ENCODE results near the gene SNX12. TPM values are rescaled to one million over a fixed set of nuclear protein-coding genes. Genes with fewer than 3 reads are reported as not detected.

SNX12 gene
- total and polyA plus RNA-seq, 4 experiments from 2014 or later = 3.0 to 36.9 (median 20.4) TPM

DNA sequence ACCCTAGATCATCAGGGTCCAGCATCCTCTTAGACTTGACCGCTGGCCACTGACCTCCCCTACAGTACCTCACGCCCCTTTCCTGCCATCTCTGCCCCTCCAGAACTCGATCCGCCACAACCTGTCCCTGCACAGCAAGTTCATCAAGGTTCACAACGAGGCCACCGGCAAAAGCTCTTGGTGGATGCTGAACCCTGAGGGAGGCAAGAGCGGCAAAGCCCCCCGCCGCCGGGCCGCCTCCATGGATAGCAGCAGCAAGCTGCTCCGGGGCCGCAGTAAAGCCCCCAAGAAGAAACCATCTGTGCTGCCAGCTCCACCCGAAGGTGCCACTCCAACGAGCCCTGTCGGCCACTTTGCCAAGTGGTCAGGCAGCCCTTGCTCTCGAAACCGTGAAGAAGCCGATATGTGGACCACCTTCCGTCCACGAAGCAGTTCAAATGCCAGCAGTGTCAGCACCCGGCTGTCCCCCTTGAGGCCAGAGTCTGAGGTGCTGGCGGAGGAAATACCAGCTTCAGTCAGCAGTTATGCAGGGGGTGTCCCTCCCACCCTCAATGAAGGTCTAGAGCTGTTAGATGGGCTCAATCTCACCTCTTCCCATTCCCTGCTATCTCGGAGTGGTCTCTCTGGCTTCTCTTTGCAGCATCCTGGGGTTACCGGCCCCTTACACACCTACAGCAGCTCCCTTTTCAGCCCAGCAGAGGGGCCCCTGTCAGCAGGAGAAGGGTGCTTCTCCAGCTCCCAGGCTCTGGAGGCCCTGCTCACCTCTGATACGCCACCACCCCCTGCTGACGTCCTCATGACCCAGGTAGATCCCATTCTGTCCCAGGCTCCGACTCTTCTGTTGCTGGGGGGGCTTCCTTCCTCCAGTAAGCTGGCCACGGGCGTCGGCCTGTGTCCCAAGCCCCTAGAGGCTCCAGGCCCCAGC lies 32.7 kb upstream of the SNX12 start:
- no peaks in the 10 kb centered on the region for H3K9me3 Mint-ChIP-seq
- no peaks in the 10 kb centered on the region for H3K27me3 ChIP-seq (ENCODE audit: insufficient read depth, low read length)
- POLR2A ChIA-PET (ENCODE audit: partially characterized antibody) = interaction anchor here (0.5 to 5.3 kb wide), 14 partner anchors 12 to 265 kb away, joined by 3 to 141 read pairs (median 4); partner anchors contain the start of genes IL2RG, MED12, SNX12 and TAF1
- no peaks in the 10 kb centered on the region for H3K36me3 ChIP-seq (ENCODE audit: insufficient read depth, low read length)
- CTCF ChIA-PET (ENCODE audit: partially characterized antibody) = interaction anchor here (2.4 to 4.7 kb wide), 5 partner anchors 11 to 77 kb away, joined by 10 to 75 read pairs (median 18); partner anchors contain the start of genes IL2RG and MED12
- H3K4me1 ChIP-seq (ENCODE audit: insufficient read depth, low read length) = peaks cover 79% of the 10 kb centered on the region
- H3K4me3 ChIP-seq (ENCODE audit: low read length in 2 of 2) = no peak overlapping the region
- H3K4me3 Mint-ChIP-seq = peak overlapping the region in 2 of 8 donors; percentile 2 to 49
- H3K36me3 Mint-ChIP-seq = peaks cover 5 to 6% of the 10 kb centered on the region in 2 donors
- no peaks in the 10 kb centered on the region for H3K27me3 Mint-ChIP-seq
- peak in 1 of 5 donors; percentile 28 for DNase-seq
- H3K27ac Mint-ChIP-seq = peak overlapping the region; percentile 76 to 97 (median 91)
- intact Hi-C loops (cut with micrococcal nuclease) = no loop called here
- no peaks in the 10 kb centered on the region for H3K9me3 ChIP-seq (ENCODE audit: control insufficient read depth in 1 of 2, low read length in 2 of 2)
- H3K27ac ChIP-seq (ENCODE audit: low read depth, low read length) = no peak overlapping the region
- H3K4me1 Mint-ChIP-seq = peaks cover 48 to 89% (median 72%) of the 10 kb centered on the region in 4 donors

- H3K27ac ChIP-seq (ENCODE audit: low read depth, low read length) = no peak overlapping the region
- H3K36me3 ChIP-seq (ENCODE audit: insufficient read depth, low read length) = no peaks in the 10 kb centered on the region
- ChIA-PET CTCF (ENCODE audit: partially characterized antibody) (interaction anchor here (1.0 to 4.7 kb wide), 6 partner anchors 12 to 79 kb away, joined by 4 to 75 read pairs (median 16); partner anchors contain the start of genes IL2RG and MED12), POLR2A (ENCODE audit: partially characterized antibody) (interaction anchor here (1.1 to 5.3 kb wide), 5 partner anchors 13 to 82 kb away, joined by 3 to 141 read pairs (median 47); partner anchors contain the start of genes IL2RG and MED12)
- intact Hi-C loops (cut with micrococcal nuclease) = no loop called here
- H3K9me3 ChIP-seq (ENCODE audit: control insufficient read depth in 1 of 2, low read length in 2 of 2) = no peaks in the 10 kb centered on the region
- Mint-ChIP-seq H3K4me3 (peak overlapping the region in 1 of 8 donors; percentile 53), H3K9me3 (no peaks in the 10 kb centered on the region), H3K36me3 (peaks cover 0 to 4% of the 10 kb centered on the region in 2 donors), H3K27ac (peak overlapping the region in 6 of 7 donors; percentile 62 to 91 (median 72)), H3K4me1 (peaks cover 46 to 86% (median 74%) of the 10 kb centered on the region in 4 donors), H3K27me3 (no peaks in the 10 kb centered on the region)
- no peak for DNase-seq
- H3K4me1 ChIP-seq (ENCODE audit: insufficient read depth, low read length) = peaks cover 75% of the 10 kb centered on the region
- no peak overlapping the region for H3K4me3 ChIP-seq (ENCODE audit: low read length in 2 of 2)
- no peaks in the 10 kb centered on the region for H3K27me3 ChIP-seq (ENCODE audit: insufficient read depth, low read length)
Observed at GRCh38 chrX:71099736-71100135, 31.6 kb upstream of the SNX12 start.

DNA sequence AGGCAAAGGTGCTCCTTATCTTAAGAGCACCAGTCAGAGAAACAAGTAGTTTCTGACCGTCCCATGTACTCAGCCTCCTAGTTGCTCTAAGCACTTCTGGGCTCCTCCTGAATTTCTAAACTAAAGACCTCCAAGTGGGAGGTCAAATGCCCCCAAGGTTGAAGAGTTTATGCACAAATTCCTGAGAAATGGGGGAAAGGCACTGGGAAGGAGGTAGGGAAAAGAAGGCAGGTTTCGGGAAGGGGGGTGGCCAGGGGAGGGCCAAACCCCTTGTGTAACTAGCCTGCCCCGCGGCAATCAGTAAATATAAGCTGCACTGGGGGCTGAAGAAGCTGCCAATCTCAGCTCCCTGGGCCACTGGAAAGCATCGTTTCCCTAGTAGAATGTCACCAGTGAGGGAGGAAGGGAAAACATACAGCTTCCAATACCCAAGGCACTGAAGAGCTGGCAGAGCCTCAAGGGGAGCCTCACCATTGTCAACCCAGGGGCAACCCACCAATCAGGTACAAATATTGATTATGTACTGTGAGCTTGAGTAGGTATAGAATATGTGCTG lies 30.9 kb upstream of the SNX12 start:
- Histone ChIP-seq H3K36me3 (ENCODE audit: insufficient read depth, low read length) (no peaks in the 10 kb centered on the region), H3K4me1 (ENCODE audit: insufficient read depth, low read length) (peaks cover 68% of the 10 kb centered on the region), H3K27me3 (ENCODE audit: insufficient read depth, low read length) (no peaks in the 10 kb centered on the region), H3K27ac (ENCODE audit: low read depth, low read length) (peak overlapping the region; percentile 46), H3K9me3 (ENCODE audit: control insufficient read depth in 1 of 2, low read length in 2 of 2) (no peaks in the 10 kb centered on the region), H3K4me3 (ENCODE audit: low read length in 2 of 2) (no peak overlapping the region)
- Mint-ChIP-seq H3K9me3 (no peaks in the 10 kb centered on the region), H3K36me3 (peaks cover 0 to 4% of the 10 kb centered on the region in 2 donors), H3K4me1 (peaks cover 39 to 79% (median 67%) of the 10 kb centered on the region in 4 donors), H3K27ac (peak overlapping the region in 5 of 7 donors; percentile 56 to 91 (median 66)), H3K27me3 (no peaks in the 10 kb centered on the region), H3K4me3 (peak overlapping the region in 4 of 8 donors; percentile 9 to 69 (median 19))
- intact Hi-C loops (cut with micrococcal nuclease) = loop anchor here (1.0 kb wide), 4 partner anchors 12 to 80 kb away; partner anchors contain the start of genes IL2RG and MED12
- no peak for DNase-seq
- ChIA-PET POLR2A (ENCODE audit: partially characterized antibody) (interaction anchor here (1.1 to 5.3 kb wide), 5 partner anchors 14 to 83 kb away, joined by 3 to 141 read pairs (median 47); partner anchors contain the start of genes IL2RG and MED12), CTCF (ENCODE audit: partially characterized antibody) (interaction anchor here (1.0 to 4.7 kb wide), 6 partner anchors 13 to 80 kb away, joined by 4 to 75 read pairs (median 16); partner anchors contain the start of genes IL2RG and MED12)

DNA sequence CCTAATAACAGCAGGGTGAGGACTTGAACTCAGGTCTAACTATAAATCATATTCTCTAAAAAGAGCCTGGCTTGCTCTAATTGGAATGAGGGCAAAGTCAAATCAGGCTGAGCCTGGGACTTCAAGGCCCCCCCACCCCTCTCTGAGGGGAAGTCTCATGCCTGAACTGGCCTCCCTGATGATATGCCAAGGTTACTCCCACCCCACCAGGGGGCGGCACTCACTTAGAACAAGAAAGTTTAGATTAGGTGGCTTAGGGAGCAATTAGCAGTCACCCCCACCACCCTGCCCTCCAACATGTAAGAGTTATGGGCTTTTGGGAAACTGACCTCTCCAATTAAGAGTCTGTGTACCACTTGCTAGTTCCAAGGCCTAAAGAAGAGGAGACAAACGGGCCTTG lies 30.2 kb upstream of the SNX12 start:
- Mint-ChIP-seq H3K36me3 (peaks cover 0 to 2% of the 10 kb centered on the region in 2 donors), H3K27me3 (no peaks in the 10 kb centered on the region), H3K9me3 (no peaks in the 10 kb centered on the region), H3K4me3 (peak overlapping the region in 6 of 8 donors; percentile 36 to 77 (median 65)), H3K4me1 (peaks cover 34 to 72% (median 60%) of the 10 kb centered on the region in 4 donors), H3K27ac (peak overlapping the region; percentile 53 to 90 (median 86))
- ChIA-PET CTCF (ENCODE audit: partially characterized antibody) (interaction anchor here (1.0 to 2.8 kb wide), 5 partner anchors 14 to 82 kb away, joined by 3 to 36 read pairs (median 8); partner anchors contain the start of genes IL2RG and MED12), POLR2A (ENCODE audit: partially characterized antibody) (interaction anchor here (1.4 to 2.8 kb wide), 2 partner anchors 13 to 20 kb away, joined by 4 to 38 read pairs; partner anchors contain the start of genes IL2RG and MED12)
- Histone ChIP-seq H3K27me3 (ENCODE audit: insufficient read depth, low read length) (no peaks in the 10 kb centered on the region), H3K4me1 (ENCODE audit: insufficient read depth, low read length) (peaks cover 61% of the 10 kb centered on the region), H3K27ac (ENCODE audit: low read depth, low read length) (peak overlapping the region; percentile 46), H3K9me3 (ENCODE audit: control insufficient read depth in 1 of 2, low read length in 2 of 2) (no peaks in the 10 kb centered on the region), H3K4me3 (ENCODE audit: low read length in 2 of 2) (no peak overlapping the region), H3K36me3 (ENCODE audit: insufficient read depth, low read length) (no peaks in the 10 kb centered on the region)
- DNase-seq = peak; percentile 80 to 84 (median 83)
- intact Hi-C loops (cut with micrococcal nuclease) = loop anchor here (1.0 kb wide), 4 partner anchors 13 to 81 kb away; partner anchors contain the start of genes IL2RG and MED12

- ChIA-PET CTCF (ENCODE audit: partially characterized antibody) (interaction anchor here (1.1 to 2.8 kb wide), 5 partner anchors 15 to 34 kb away, joined by 3 to 36 read pairs (median 10); partner anchors contain the start of genes IL2RG and MED12), POLR2A (ENCODE audit: partially characterized antibody) (interaction anchor here (0.7 to 2.8 kb wide), 9 partner anchors 8 to 85 kb away, joined by 3 to 38 read pairs (median 7); partner anchors contain the start of genes CXorf65, IL2RG, MED12 and SNX12)
- H3K4me3 Mint-ChIP-seq = peak overlapping the region; percentile 90 to 99 (median 97)
- no peaks in the 10 kb centered on the region for H3K9me3 Mint-ChIP-seq
- H3K36me3 Mint-ChIP-seq = peaks cover 0 to 2% of the 10 kb centered on the region in 2 donors
- intact Hi-C loops (cut with micrococcal nuclease) = loop anchor here (2.0 kb wide), 1 partner anchor 158 kb away; the partner anchor contains the start of gene ZMYM3
- no peaks in the 10 kb centered on the region for H3K27me3 Mint-ChIP-seq
- H3K4me1 ChIP-seq (ENCODE audit: insufficient read depth, low read length) = peaks cover 45% of the 10 kb centered on the region
- peak overlapping the region; percentile 16 to 97 (median 74) for H3K27ac Mint-ChIP-seq
- peaks cover 29 to 55% (median 45%) of the 10 kb centered on the region in 4 donors for H3K4me1 Mint-ChIP-seq
- no peak for DNase-seq
- no peaks in the 10 kb centered on the region for H3K27me3 ChIP-seq (ENCODE audit: insufficient read depth, low read length)
- peak overlapping the region in 1 of 2 donors; percentile 66 for H3K4me3 ChIP-seq (ENCODE audit: low read length in 2 of 2)
- H3K27ac ChIP-seq (ENCODE audit: low read depth, low read length) = peak overlapping the region; percentile 72
- H3K36me3 ChIP-seq (ENCODE audit: insufficient read depth, low read length) = no peaks in the 10 kb centered on the region
- H3K9me3 ChIP-seq (ENCODE audit: control insufficient read depth in 1 of 2, low read length in 2 of 2) = no peaks in the 10 kb centered on the region
Observed at GRCh38 chrX:71096760-71097032, 28.6 kb upstream of the SNX12 start.

DNA sequence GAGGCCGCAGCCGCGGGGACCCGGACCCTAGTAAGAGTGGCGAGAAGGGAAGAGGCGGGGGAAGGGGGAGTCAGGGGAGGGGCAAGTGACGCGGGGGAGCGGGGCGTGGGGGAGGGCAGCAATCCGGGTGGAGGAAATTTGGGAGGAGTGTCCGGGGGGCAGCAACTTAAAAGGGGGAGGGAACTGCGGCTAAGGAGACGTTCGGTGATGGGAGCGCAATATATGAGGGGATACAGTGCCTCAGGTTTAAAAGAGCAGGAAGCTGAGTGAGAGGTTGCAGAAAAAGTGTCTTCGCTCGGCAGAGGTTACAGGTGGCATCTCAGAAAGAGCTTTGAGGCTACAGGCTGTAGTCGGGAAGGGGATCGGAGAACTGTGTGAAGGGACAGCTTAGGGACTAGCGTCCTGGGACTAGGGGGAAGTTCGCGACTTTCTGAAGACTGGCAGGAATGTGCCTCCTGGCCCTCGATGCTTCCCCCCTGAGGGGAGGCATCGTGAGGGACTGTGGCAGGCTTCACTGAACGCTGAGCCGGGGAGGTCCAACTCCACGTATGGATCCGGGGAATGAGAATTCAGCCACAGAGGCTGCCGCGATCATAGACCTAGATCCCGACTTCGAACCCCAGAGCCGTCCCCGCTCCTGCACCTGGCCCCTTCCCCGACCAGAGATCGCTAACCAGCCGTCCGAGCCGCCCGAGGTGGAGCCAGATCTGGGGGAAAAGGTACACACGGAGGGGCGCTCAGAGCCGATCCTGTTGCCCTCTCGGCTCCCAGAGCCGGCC lies 28.0 kb upstream of the SNX12 start:
- peaks cover 25 to 50% (median 39%) of the 10 kb centered on the region in 4 donors for H3K4me1 Mint-ChIP-seq
- H3K36me3 ChIP-seq (ENCODE audit: insufficient read depth, low read length) = no peaks in the 10 kb centered on the region
- no peaks in the 10 kb centered on the region for H3K9me3 Mint-ChIP-seq
- peaks cover 0 to 2% of the 10 kb centered on the region in 2 donors for H3K36me3 Mint-ChIP-seq
- peak overlapping the region; percentile 90 to 99 (median 97) for H3K4me3 Mint-ChIP-seq
- POLR2A ChIA-PET (ENCODE audit: partially characterized antibody) = interaction anchor here (0.7 to 2.8 kb wide), 11 partner anchors 8 to 187 kb away, joined by 3 to 38 read pairs (median 7); partner anchors contain the start of genes CXorf65, IL2RG, MED12 and NONO
- no peaks in the 10 kb centered on the region for H3K27me3 ChIP-seq (ENCODE audit: insufficient read depth, low read length)
- H3K27ac ChIP-seq (ENCODE audit: low read depth, low read length) = peak overlapping the region; percentile 72
- peak overlapping the region; percentile 89 to 99 (median 97) for H3K27ac Mint-ChIP-seq
- H3K27me3 Mint-ChIP-seq = no peaks in the 10 kb centered on the region
- intact Hi-C loops (cut with micrococcal nuclease) = loop anchor here (1.0 to 2.0 kb wide), 3 partner anchors 28 to 159 kb away; partner anchors contain the start of genes SNX12 and ZMYM3
- peaks cover 40% of the 10 kb centered on the region for H3K4me1 ChIP-seq (ENCODE audit: insufficient read depth, low read length)
- CTCF ChIA-PET (ENCODE audit: partially characterized antibody) = interaction anchor here (1.1 to 2.8 kb wide), 4 partner anchors 16 to 34 kb away, joined by 3 to 36 read pairs (median 10); partner anchors contain the start of genes IL2RG and MED12
- peak overlapping the region; percentile 23 to 66 for H3K4me3 ChIP-seq (ENCODE audit: low read length in 2 of 2)
- DNase-seq = peak in 1 of 5 donors; percentile 83
- H3K9me3 ChIP-seq (ENCODE audit: control insufficient read depth in 1 of 2, low read length in 2 of 2) = no peaks in the 10 kb centered on the region

Data from CD4-positive, alpha-beta memory T cell (primary cell).